BLaER1 (cell line): ENCODE measurements around the gene RRAS2.
A peak's percentile ranks its signal among the peaks of the same experiment; 100 is the strongest.

Source experiments
- H3K27ac ChIP-seq: shearing (Covaris generic); formaldehyde crosslinking; 2 replicates; pipeline ENCODE4 v1.8.1; 2022
- H3K27me3 ChIP-seq: shearing (Covaris generic); formaldehyde crosslinking; 2 replicates; pipeline ENCODE4 v1.8.1; 2022
- H3K36me3 ChIP-seq: shearing (Covaris generic); formaldehyde crosslinking; 2 replicates; pipeline ENCODE4 v1.8.1; 2022
- H3K4me1 ChIP-seq: shearing (Covaris generic); formaldehyde crosslinking; 2 replicates; pipeline ENCODE4 v1.8.1; 2022
- H3K4me2 ChIP-seq: shearing (Covaris generic); formaldehyde crosslinking; 2 replicates; pipeline ENCODE4 v1.8.1; 2022
- H3K4me3 ChIP-seq: shearing (Covaris generic); formaldehyde crosslinking; 2 replicates; pipeline ENCODE4 v1.8.1; 2022
- H3K9ac ChIP-seq: shearing (Covaris generic); formaldehyde crosslinking; 2 replicates; pipeline ENCODE4 v1.8.1; 2022
- H3K9me3 ChIP-seq: shearing (Covaris generic); formaldehyde crosslinking; 2 replicates; pipeline ENCODE4 v1.8.1; 2022
- H4K20me1 ChIP-seq: shearing (Covaris generic); formaldehyde crosslinking; 2 replicates; pipeline ENCODE4 v1.8.1; 2022
- Cebpa-rat ChIP-seq: shearing (Covaris generic); IDR thresholded peaks from 2 replicates; pipeline ENCODE4 v1.8.1; 2022

The RRAS2 gene

GRCh38 chr11:14386895-14387480 lies 28.0 kb upstream of the RRAS2 start:
- Histone ChIP-seq H4K20me1 (no peaks in the 10 kb centered on the region), H3K4me3 (no peak overlapping the region), H3K27ac (no peak overlapping the region), H3K9me3 (no peaks in the 10 kb centered on the region), H3K4me1 (no peaks in the 10 kb centered on the region), H3K36me3 (no peaks in the 10 kb centered on the region), H3K27me3 (peaks cover under 1% of the 10 kb centered on the region; the same call in 1 of the 2 replicates), H3K9ac (no peak overlapping the region), H3K4me2 (no peak overlapping the region)
- TF ChIP-seq Cebpa-rat = no peak

DNA sequence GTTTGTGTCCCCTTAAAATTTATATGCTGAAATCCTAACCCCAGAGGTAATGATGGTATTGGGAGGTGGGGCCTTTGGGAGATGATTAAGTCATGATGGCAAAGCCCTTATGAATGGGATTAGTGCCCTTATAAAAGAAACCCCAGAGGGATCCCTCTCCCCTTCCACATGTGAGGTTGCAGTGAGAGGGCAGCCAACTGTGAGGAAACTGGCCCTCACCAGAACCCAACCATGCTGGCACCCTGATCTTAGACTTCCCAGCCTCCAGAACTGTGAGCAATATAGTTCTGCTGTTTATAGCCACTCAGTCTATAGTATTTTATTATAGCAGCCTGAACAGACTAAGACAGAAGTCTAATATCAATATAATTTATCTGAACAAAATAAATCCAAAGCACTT lies 27.1 kb upstream of the RRAS2 start:
- no peak overlapping the region for H3K9ac ChIP-seq
- H3K27me3 ChIP-seq = peaks cover 10% of the 10 kb centered on the region; the same call in 1 of the 2 replicates
- TF ChIP-seq Cebpa-rat = no peak
- no peak overlapping the region for H3K4me3 ChIP-seq
- no peaks in the 10 kb centered on the region for H3K9me3 ChIP-seq
- H3K36me3 ChIP-seq = no peaks in the 10 kb centered on the region
- no peak overlapping the region for H3K4me2 ChIP-seq
- no peaks in the 10 kb centered on the region for H3K4me1 ChIP-seq
- H4K20me1 ChIP-seq = no peaks in the 10 kb centered on the region
- no peak overlapping the region for H3K27ac ChIP-seq

GRCh38 chr11:14384338-14384737 lies 25.4 kb upstream of the RRAS2 start:
- Histone ChIP-seq H3K36me3 (no peaks in the 10 kb centered on the region), H3K27me3 (peaks cover 24% of the 10 kb centered on the region), H4K20me1 (no peaks in the 10 kb centered on the region), H3K9me3 (no peaks in the 10 kb centered on the region), H3K9ac (no peak overlapping the region), H3K27ac (no peak overlapping the region), H3K4me1 (peaks cover 6% of the 10 kb centered on the region), H3K4me3 (no peak overlapping the region), H3K4me2 (no peak overlapping the region)
- TF ChIP-seq Cebpa-rat = no peak

DNA sequence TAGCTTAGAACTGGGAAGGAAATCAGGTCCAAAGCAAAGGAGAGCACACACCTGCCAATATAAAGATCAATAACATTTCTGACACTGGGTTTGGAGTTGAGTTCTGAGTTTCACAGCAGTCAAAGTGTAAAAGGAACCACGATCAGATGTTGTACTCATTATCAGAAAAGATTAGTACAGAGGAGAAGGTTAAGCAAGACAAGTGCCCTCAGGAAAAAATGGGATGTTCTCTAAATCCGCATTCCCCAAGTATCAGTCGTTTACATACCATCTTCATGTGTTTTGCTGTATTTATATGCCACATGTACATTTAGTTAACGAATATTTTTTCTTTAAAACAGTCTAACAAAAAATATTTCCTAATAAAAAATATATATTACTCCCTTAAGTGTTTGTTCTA lies 23.0 kb upstream of the RRAS2 start:
- Histone ChIP-seq H3K27me3 (peaks cover 25% of the 10 kb centered on the region), H4K20me1 (no peaks in the 10 kb centered on the region), H3K4me3 (no peak overlapping the region), H3K36me3 (no peaks in the 10 kb centered on the region), H3K4me2 (no peak overlapping the region), H3K4me1 (peaks cover 6% of the 10 kb centered on the region), H3K9ac (no peak overlapping the region), H3K9me3 (no peaks in the 10 kb centered on the region), H3K27ac (no peak overlapping the region)
- no peak for TF ChIP-seq Cebpa-rat

GRCh38 chr11:14380947-14381561 lies 22.1 kb upstream of the RRAS2 start:
- Histone ChIP-seq H3K4me1 (peaks cover 6% of the 10 kb centered on the region), H3K9me3 (no peaks in the 10 kb centered on the region), H4K20me1 (no peaks in the 10 kb centered on the region), H3K4me2 (peak overlapping the region; percentile 94), H3K9ac (peak overlapping the region; percentile 29; the same call in 1 of the 2 replicates), H3K27me3 (peaks cover 25% of the 10 kb centered on the region), H3K36me3 (no peaks in the 10 kb centered on the region), H3K4me3 (peak overlapping the region; percentile 63), H3K27ac (no peak overlapping the region)
- no peak for TF ChIP-seq Cebpa-rat

- TF ChIP-seq Cebpa-rat = no peak
- H3K4me3 ChIP-seq = peak overlapping the region; percentile 63
- no peaks in the 10 kb centered on the region for H4K20me1 ChIP-seq
- H3K4me1 ChIP-seq = peaks cover 6% of the 10 kb centered on the region
- H3K36me3 ChIP-seq = no peaks in the 10 kb centered on the region
- peak overlapping the region; percentile 29; the same call in 1 of the 2 replicates for H3K9ac ChIP-seq
- no peaks in the 10 kb centered on the region for H3K9me3 ChIP-seq
- H3K27me3 ChIP-seq = peaks cover 25% of the 10 kb centered on the region
- H3K4me2 ChIP-seq = peak overlapping the region; percentile 94
- H3K27ac ChIP-seq = no peak overlapping the region
These were observed 21.3 kb upstream of the RRAS2 start for GRCh38 chr11:14380125-14380936.

DNA sequence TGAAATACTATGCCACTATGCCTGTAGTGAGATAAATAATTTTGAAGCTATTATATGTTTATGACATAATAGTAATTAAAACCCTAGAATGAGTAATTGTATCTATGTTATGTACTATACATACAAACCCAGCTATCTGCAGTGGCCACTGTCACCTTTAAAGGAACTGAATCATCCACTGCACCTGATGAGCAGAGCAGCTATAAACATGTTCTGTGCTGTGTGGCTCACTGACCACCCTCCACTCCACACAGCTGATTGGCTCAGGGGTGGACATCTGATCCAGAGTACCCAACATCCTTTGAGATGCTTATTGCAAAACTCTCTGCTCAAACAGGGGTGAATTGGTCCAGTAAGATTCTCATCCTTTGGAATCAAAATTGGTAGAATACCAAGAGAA lies 19.2 kb upstream of the RRAS2 start:
- Histone ChIP-seq H4K20me1 (no peaks in the 10 kb centered on the region), H3K4me1 (peaks cover 6% of the 10 kb centered on the region), H3K4me3 (no peak overlapping the region), H3K27me3 (peaks cover 25% of the 10 kb centered on the region), H3K9me3 (no peaks in the 10 kb centered on the region), H3K9ac (no peak overlapping the region), H3K36me3 (no peaks in the 10 kb centered on the region), H3K4me2 (no peak overlapping the region), H3K27ac (no peak overlapping the region)
- no peak for TF ChIP-seq Cebpa-rat

GRCh38 chr11:14376920-14377319 lies 17.9 kb upstream of the RRAS2 start:
- Histone ChIP-seq H3K4me1 (peaks cover 6% of the 10 kb centered on the region), H3K27ac (no peak overlapping the region), H3K9me3 (no peaks in the 10 kb centered on the region), H4K20me1 (no peaks in the 10 kb centered on the region), H3K4me3 (no peak overlapping the region), H3K4me2 (no peak overlapping the region), H3K36me3 (no peaks in the 10 kb centered on the region), H3K27me3 (peaks cover 24% of the 10 kb centered on the region), H3K9ac (no peak overlapping the region)
- no peak for TF ChIP-seq Cebpa-rat

GRCh38 chr11:14374922-14375830 lies 16.2 kb upstream of the RRAS2 start:
- Histone ChIP-seq H3K27me3 (peaks cover 6% of the 10 kb centered on the region), H3K9me3 (no peaks in the 10 kb centered on the region), H3K36me3 (no peaks in the 10 kb centered on the region), H4K20me1 (no peaks in the 10 kb centered on the region), H3K4me3 (no peak overlapping the region), H3K4me2 (no peak overlapping the region), H3K4me1 (no peaks in the 10 kb centered on the region), H3K9ac (no peak overlapping the region), H3K27ac (no peak overlapping the region)
- no peak for TF ChIP-seq Cebpa-rat
